Upper lobe of left lung (tissue), 4 donors: Measurements from ENCODE around the gene FHIT.

Experiments used
- EP300 ChIP-seq, 4 donors: sonication (generic); formaldehyde crosslinking; IDR thresholded peaks; one replicate each; pipeline ENCODE4 v1.5.1; 2017; ENCODE audit warnings: antibody characterized with exemption in 4 of 4, control low read depth in 2 of 4
- POLR2A ChIP-seq, 4 donors: fragments of 450-650 bp; IDR thresholded peaks; one replicate each; pipeline ENCODE4 v1.5.1; 2016 to 2017; ENCODE audit warnings: antibody characterized with exemption in 4 of 4, mild to moderate bottlenecking in 2 of 4
- POLR2AphosphoS5 ChIP-seq, 2 donors: sonication (generic); formaldehyde crosslinking; IDR thresholded peaks; one replicate each; pipeline ENCODE4 v1.5.1; 2017; ENCODE audit warnings: antibody characterized with exemption in 2 of 2
- TF ChIP-seq, protein P1 (sequence below), 6 experiments: fragments of 450-650 bp in 4 of 6; fragments of 200-600 bp in 2 of 6; sonication (generic) in 2 of 6; IDR thresholded peaks; one replicate each; pipeline ENCODE4 v1.5.1; 2016 to 2019; ENCODE audit warnings: antibody characterized with exemption in 6 of 6

GRCh38 chr3:59777667-59778077 lies 1473.6 kb downstream of the FHIT start:
- TF ChIP-seq, protein P1, sequence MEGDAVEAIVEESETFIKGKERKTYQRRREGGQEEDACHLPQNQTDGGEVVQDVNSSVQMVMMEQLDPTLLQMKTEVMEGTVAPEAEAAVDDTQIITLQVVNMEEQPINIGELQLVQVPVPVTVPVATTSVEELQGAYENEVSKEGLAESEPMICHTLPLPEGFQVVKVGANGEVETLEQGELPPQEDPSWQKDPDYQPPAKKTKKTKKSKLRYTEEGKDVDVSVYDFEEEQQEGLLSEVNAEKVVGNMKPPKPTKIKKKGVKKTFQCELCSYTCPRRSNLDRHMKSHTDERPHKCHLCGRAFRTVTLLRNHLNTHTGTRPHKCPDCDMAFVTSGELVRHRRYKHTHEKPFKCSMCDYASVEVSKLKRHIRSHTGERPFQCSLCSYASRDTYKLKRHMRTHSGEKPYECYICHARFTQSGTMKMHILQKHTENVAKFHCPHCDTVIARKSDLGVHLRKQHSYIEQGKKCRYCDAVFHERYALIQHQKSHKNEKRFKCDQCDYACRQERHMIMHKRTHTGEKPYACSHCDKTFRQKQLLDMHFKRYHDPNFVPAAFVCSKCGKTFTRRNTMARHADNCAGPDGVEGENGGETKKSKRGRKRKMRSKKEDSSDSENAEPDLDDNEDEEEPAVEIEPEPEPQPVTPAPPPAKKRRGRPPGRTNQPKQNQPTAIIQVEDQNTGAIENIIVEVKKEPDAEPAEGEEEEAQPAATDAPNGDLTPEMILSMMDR (IDR thresholded peaks at IDR 0.05), result no peak
- TF ChIP-seq POLR2A (IDR thresholded peaks at IDR 0.05) (no peak), POLR2AphosphoS5 (IDR thresholded peaks at IDR 0.05) (no peak), EP300 (IDR thresholded peaks at IDR 0.05) (no peak)
